Activated CD8-positive, alpha-beta T cell treated with anti-CD3 and anti-CD28 coated beads, Interleukin-2, amount 10 ng/mL, durations not matched to agents 7 days and 5 days (primary cell): Measurements from ENCODE around the gene THADA. TPM values are rescaled to one million over a fixed set of nuclear protein-coding genes. Genes with fewer than 3 reads are reported as not detected.

Source experiments
- ATAC-seq: fragments of 150-1000 bp; cut with Tn5 transposase; one replicate; pipeline ENCODE4 v1.10.0; 2021; ENCODE audit warnings: moderate library complexity
- CTCF ChIA-PET: fragments of 350-600 bp; sonication (Branson Sonifier 250); formaldehyde crosslinking; loops from one replicate; lab custom pipeline; 2021; ENCODE audit warnings: antibody characterized with exemption; lab: Charles Lee
- POLR2A ChIA-PET: fragments of 350-600 bp; sonication (Branson Sonifier 250); formaldehyde crosslinking; loops from one replicate; lab custom pipeline; 2021; ENCODE audit warnings: antibody characterized with exemption; lab: Charles Lee
- DNase-seq: peaks from one replicate; pipeline ENCODE4 v3.0.0-alpha.2; 2020
- H3K27ac Mint-ChIP-seq: one replicate; pipeline ENCODE4 v1.8.0; 2021; ENCODE audit warnings: mild to moderate bottlenecking, mixed read lengths
- H3K27me3 Mint-ChIP-seq: one replicate; pipeline ENCODE4 v1.8.0; 2021; ENCODE audit warnings: low read depth, mixed read lengths
- H3K36me3 Mint-ChIP-seq: one replicate; pipeline ENCODE4 v1.8.0; 2021; ENCODE audit warnings: low read depth, mixed read lengths
- H3K4me1 Mint-ChIP-seq: one replicate; pipeline ENCODE4 v1.8.0; 2021; ENCODE audit warnings: low read depth, mixed read lengths
- H3K4me3 Mint-ChIP-seq: one replicate; pipeline ENCODE4 v1.8.0; 2021; ENCODE audit warnings: mild to moderate bottlenecking, mixed read lengths
- H3K9me3 Mint-ChIP-seq: one replicate; pipeline ENCODE4 v1.8.0; 2022; ENCODE audit warnings: mixed read lengths; ENCODE audit not compliant: insufficient read depth
- total RNA-seq, 2 experiments: library from RNA; stranded (reverse); gene quantifications; one replicate each; pipeline ENCODE4 v1.2.3, GENCODE V29; 2021

The THADA gene
- total RNA-seq, 2 experiments from 2014 or later: 27.0 to 31.9 TPM

DNA sequence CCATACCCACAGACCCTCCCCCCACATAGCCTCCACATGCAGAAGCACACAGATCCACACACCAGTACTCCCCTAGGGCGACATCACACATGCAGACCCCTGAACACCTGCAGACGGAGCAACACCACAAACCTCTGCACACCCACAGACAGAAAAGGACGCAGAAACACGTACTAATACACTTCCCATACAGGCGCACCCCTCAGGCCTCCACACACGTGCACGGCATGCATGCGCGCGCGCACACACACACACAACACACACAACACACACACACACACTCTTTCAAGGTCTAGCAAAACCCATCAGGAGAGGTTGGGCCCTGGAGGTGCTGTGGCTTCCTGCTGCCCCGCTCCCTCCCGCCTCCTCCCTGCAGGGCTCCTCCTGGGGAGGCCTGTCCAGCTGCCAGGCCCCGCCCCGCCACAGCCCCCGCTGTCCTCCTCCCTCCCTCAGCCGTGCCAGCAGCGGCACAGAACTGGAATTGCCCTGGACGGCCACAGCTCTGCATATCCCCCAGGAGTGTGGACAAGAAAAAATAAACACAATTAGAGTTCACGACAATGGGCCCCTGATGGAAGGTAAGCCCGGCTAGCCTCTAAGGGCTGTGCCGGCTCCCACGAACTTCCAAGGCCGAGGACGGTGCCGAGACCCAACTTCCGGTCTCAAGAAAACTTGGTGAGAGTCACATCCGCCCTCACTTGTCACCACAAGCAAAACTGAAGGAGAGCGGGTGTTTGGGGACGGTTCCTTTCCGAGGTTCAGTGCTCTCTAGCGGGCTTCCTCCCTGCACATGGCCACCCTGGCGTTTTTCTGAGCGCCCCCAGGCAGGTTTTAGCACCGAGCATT, 376.2 kb downstream of the THADA start:
- POLR2A ChIA-PET: interaction anchor here (0.6 to 12.9 kb wide), 9 partner anchors 8 to 87 kb away, joined by 3 to 622 read pairs (median 23); partner anchors contain the start of gene ZFP36L2
- Mint-ChIP-seq H3K36me3 (peaks cover 46% of the 10 kb centered on the region), H3K27ac (peak overlapping the region; percentile 97), H3K4me3 (peak overlapping the region; percentile 93), H3K9me3 (no peaks in the 10 kb centered on the region), H3K27me3 (no peaks in the 10 kb centered on the region), H3K4me1 (peaks cover 49% of the 10 kb centered on the region)
- CTCF ChIA-PET: interaction anchor here (1.2 to 16.3 kb wide), 9 partner anchors 10 to 88 kb away, joined by 3 to 666 read pairs (median 11); no protein-coding TSS in a partner anchor
- ATAC-seq (peak; percentile 52), DNase-seq (peak; percentile 93)

DNA sequence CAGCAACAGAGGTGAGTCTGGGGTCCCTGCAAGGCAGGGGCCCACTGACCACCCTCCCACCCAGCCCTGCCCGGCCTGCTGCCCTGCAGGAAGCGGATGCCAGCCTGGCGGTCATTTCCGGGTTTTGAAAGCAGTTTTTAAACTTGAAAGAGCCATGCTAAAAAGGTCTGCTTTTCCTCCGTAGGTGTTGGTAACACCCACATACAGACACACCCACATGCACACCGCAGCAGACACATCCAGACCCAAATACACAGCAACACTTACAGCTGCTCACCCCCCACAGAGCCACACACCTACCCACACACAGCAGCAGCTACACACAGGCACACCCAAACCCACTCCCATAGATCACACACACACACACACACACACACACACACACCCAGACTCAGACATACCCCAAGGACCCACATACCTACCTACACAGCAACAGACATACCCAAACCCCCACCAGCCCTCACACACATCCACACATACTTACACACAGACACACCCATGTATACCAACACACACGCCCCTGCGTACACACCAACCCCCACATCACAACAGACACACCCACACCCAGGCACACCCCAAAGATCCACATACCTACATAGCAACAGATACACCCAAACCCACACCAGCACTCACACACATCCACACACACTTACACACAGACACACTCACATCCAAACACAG, 377.0 kb downstream of the THADA start:
- H3K4me3 Mint-ChIP-seq: peak overlapping the region; percentile 93
- H3K27me3 Mint-ChIP-seq: no peaks in the 10 kb centered on the region
- H3K27ac Mint-ChIP-seq: peak overlapping the region; percentile 97
- ATAC-seq (peak; percentile 62), DNase-seq (peak; percentile 94)
- H3K9me3 Mint-ChIP-seq: no peaks in the 10 kb centered on the region
- POLR2A ChIA-PET: interaction anchor here (1.0 to 12.9 kb wide), 8 partner anchors 8 to 86 kb away, joined by 3 to 622 read pairs (median 25); partner anchors contain the start of gene ZFP36L2
- peaks cover 49% of the 10 kb centered on the region for H3K4me1 Mint-ChIP-seq
- peaks cover 39% of the 10 kb centered on the region for H3K36me3 Mint-ChIP-seq
- CTCF ChIA-PET: interaction anchor here (0.7 to 16.3 kb wide), 9 partner anchors 8 to 87 kb away, joined by 3 to 666 read pairs (median 8); partner anchors contain the start of gene ZFP36L2

- ChIA-PET POLR2A (interaction anchor here (0.8 to 12.9 kb wide), 8 partner anchors 9 to 407 kb away, joined by 4 to 622 read pairs (median 25); partner anchors contain the start of gene ZFP36L2), CTCF (interaction anchor here (0.7 to 16.3 kb wide), 11 partner anchors 8 to 267 kb away, joined by 3 to 666 read pairs (median 7); partner anchors contain the start of gene ZFP36L2)
- Mint-ChIP-seq H3K36me3 (peaks cover 33% of the 10 kb centered on the region), H3K4me1 (peaks cover 49% of the 10 kb centered on the region), H3K9me3 (no peaks in the 10 kb centered on the region), H3K27ac (peak overlapping the region; percentile 97), H3K4me3 (peak overlapping the region; percentile 93), H3K27me3 (no peaks in the 10 kb centered on the region)
- ATAC-seq (no peak), DNase-seq (no peak)
These were observed 377.6 kb downstream of the THADA start for GRCh38 chr2:43218155-43218701.

GRCh38 chr2:43217228-43218154, 378.3 kb downstream of the THADA start:
- no peaks in the 10 kb centered on the region for H3K9me3 Mint-ChIP-seq
- ChIA-PET CTCF (interaction anchor here (0.7 to 16.3 kb wide), 13 partner anchors 9 to 267 kb away, joined by 3 to 666 read pairs (median 7); partner anchors contain the start of gene ZFP36L2), POLR2A (interaction anchor here (0.8 to 12.9 kb wide), 8 partner anchors 9 to 407 kb away, joined by 4 to 622 read pairs (median 18); partner anchors contain the start of gene ZFP36L2)
- peak overlapping the region; percentile 97 for H3K27ac Mint-ChIP-seq
- no peaks in the 10 kb centered on the region for H3K27me3 Mint-ChIP-seq
- ATAC-seq: no peak
- no peak for DNase-seq
- peaks cover 54% of the 10 kb centered on the region for H3K4me1 Mint-ChIP-seq
- H3K36me3 Mint-ChIP-seq: peaks cover 27% of the 10 kb centered on the region
- H3K4me3 Mint-ChIP-seq: peak overlapping the region; percentile 93

DNA sequence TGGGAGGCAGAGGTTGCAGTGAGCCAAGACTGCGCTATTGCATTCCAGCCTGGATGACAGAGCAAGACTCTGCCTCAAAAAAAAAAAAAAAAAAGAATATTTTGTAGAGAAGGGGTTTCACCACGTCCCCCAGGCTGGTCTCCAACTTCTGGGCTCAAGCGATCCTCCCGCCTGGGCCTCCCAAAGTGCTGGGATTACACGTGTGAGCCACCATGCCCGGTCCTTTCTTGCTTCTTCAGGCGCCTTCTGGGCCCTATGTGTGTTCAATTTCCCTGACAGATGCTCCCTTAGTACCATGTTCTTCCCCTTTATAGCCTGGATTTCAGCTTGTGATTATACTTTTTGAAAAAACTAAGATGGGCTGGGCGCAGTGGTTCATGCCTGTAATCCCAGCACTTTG, 379.2 kb downstream of the THADA start:
- Mint-ChIP-seq H3K27me3 (no peaks in the 10 kb centered on the region), H3K27ac (no peak overlapping the region), H3K4me3 (no peak overlapping the region), H3K4me1 (peaks cover 55% of the 10 kb centered on the region), H3K36me3 (peaks cover 19% of the 10 kb centered on the region), H3K9me3 (no peaks in the 10 kb centered on the region)
- ChIA-PET POLR2A (interaction anchor here (0.7 to 6.7 kb wide), 4 partner anchors 10 to 83 kb away, joined by 3 to 71 read pairs (median 4); partner anchors contain the start of gene ZFP36L2), CTCF (interaction anchor here (0.9 to 16.3 kb wide), 6 partner anchors 12 to 85 kb away, joined by 3 to 666 read pairs (median 4); no protein-coding TSS in a partner anchor)
- DNase-seq (no peak), ATAC-seq (no peak)

- Mint-ChIP-seq H3K4me1 (peaks cover 51% of the 10 kb centered on the region), H3K4me3 (no peak overlapping the region), H3K27ac (no peak overlapping the region), H3K36me3 (peaks cover 10% of the 10 kb centered on the region), H3K27me3 (no peaks in the 10 kb centered on the region), H3K9me3 (no peaks in the 10 kb centered on the region)
- ATAC-seq: no peak
- ChIA-PET POLR2A (interaction anchor here (0.5 to 1.5 kb wide), 5 partner anchors 11 to 186 kb away, joined by 3 to 5 read pairs (median 3); partner anchors contain the start of gene ZFP36L2), CTCF (interaction anchor here (0.6 to 16.3 kb wide), 6 partner anchors 13 to 307 kb away, joined by 3 to 666 read pairs (median 4); no protein-coding TSS in a partner anchor)
- no peak for DNase-seq
These were observed 380.1 kb downstream of the THADA start for GRCh38 chr2:43215673-43216255.

GRCh38 chr2:43214253-43214652, 381.6 kb downstream of the THADA start:
- no peaks in the 10 kb centered on the region for H3K9me3 Mint-ChIP-seq
- ATAC-seq: no peak
- H3K4me3 Mint-ChIP-seq: no peak overlapping the region
- H3K27ac Mint-ChIP-seq: no peak overlapping the region
- no peak for DNase-seq
- peaks cover 2% of the 10 kb centered on the region for H3K36me3 Mint-ChIP-seq
- H3K4me1 Mint-ChIP-seq: peaks cover 50% of the 10 kb centered on the region
- CTCF ChIA-PET: interaction anchor here (1.1 to 16.3 kb wide), 4 partner anchors 11 to 83 kb away, joined by 3 to 666 read pairs (median 8); no protein-coding TSS in a partner anchor
- H3K27me3 Mint-ChIP-seq: no peaks in the 10 kb centered on the region
- POLR2A ChIA-PET: no interaction called here

DNA sequence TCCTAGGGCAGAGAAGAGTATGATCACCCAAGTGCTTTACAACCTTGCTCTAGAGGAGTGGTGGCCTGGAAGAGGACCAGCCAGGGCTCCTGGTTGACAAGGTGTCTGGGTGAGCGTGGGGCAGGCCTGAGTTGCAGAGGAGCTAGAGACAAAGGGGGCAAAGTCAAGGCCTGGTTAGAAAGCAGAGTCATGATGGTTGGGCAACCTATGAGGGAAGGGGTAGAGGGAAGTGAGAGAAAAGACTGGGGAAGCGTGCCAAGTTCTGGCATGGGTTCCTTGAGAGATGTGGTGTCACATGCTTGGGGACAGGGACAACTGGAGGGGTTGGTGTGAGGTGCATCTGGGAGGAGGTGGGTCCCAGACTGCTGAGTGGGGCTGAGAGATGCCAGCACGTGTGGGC, 382.9 kb downstream of the THADA start:
- Mint-ChIP-seq H3K4me3 (no peak overlapping the region), H3K27me3 (no peaks in the 10 kb centered on the region), H3K27ac (peak overlapping the region; percentile 26), H3K4me1 (peaks cover 44% of the 10 kb centered on the region), H3K36me3 (peaks cover 2% of the 10 kb centered on the region), H3K9me3 (no peaks in the 10 kb centered on the region)
- DNase-seq: no peak
- ATAC-seq: no peak
- ChIA-PET POLR2A (interaction anchor here (0.8 kb wide), 1 partner anchor 38 kb away, joined by 3 read pairs; no protein-coding TSS in a partner anchor), CTCF (interaction anchor here (0.8 to 2.1 kb wide), 5 partner anchors 10 to 844 kb away, joined by 3 to 11 read pairs (median 4); no protein-coding TSS in a partner anchor)

GRCh38 chr2:43212216-43212835, 383.5 kb downstream of the THADA start:
- no peaks in the 10 kb centered on the region for H3K36me3 Mint-ChIP-seq
- POLR2A ChIA-PET: no interaction called here
- no peak for ATAC-seq
- no peak for DNase-seq
- CTCF ChIA-PET: interaction anchor here (2.1 kb wide), 1 partner anchor 16 kb away, joined by 7 read pairs; no protein-coding TSS in a partner anchor
- peak overlapping the region; percentile 53 for H3K27ac Mint-ChIP-seq
- H3K9me3 Mint-ChIP-seq: no peaks in the 10 kb centered on the region
- H3K4me1 Mint-ChIP-seq: peaks cover 38% of the 10 kb centered on the region
- no peak overlapping the region for H3K4me3 Mint-ChIP-seq
- no peaks in the 10 kb centered on the region for H3K27me3 Mint-ChIP-seq
